ENCODE results near the gene MEGF6. TPM values are rescaled to one million over a fixed set of nuclear protein-coding genes. Genes with fewer than 3 reads are reported as not detected.
A peak's percentile ranks its signal among the peaks of the same experiment; 100 is the strongest.

MEGF6 gene
- total and polyA plus RNA-seq, 9 of the 15 experiments (the other 6 are each of a cell fraction or from before 2014, with no cell fraction given) = 0.03 to 1.7 (median 0.24) TPM; not detected in 3

DNA sequence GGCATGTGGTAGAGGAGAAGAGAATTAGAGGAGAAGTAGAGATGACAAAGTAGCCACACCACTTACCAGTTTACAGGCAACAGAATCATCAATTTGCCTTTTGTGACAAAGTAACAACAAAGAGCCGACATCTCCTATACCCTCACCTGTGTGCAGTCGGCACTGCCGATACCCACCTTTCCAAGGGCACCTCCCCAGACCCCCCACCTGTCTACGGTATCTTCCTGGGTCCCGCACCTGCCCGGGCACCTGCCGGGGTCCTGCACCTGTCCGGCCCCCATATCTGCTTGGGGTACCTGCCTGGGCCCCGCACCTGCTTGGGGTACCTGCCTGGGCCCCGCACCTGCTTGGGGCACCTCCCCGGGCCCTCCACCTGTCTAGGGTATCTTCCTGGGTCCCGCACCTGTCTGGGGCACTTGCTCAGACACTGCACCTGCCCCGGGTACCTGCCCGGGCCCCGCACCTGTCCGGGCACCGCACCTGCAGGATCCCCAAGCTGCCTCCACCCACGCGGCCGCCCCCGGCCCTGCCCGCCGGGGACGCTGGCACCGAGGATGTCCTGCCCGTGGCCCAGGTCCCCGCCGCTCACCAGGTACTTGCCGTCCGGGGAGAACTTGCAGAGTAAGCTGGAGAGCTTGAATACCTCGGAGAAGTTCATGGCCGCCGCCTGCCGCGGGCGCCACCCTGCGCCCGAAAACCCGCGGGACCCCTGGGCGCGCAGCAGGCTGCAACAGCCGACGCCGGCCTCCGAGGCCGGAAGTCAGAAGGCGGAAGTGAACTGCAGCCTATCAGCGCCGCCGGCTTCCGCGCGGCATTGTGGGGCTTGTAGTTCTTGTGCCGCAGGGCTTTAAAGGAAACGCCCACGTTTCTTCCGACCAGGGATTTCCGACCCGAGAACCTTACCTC, 38.3 kb upstream of the MEGF6 start, which contains the start of gene WRAP73 (continued):
- TF ChIP-seq, protein P1, sequence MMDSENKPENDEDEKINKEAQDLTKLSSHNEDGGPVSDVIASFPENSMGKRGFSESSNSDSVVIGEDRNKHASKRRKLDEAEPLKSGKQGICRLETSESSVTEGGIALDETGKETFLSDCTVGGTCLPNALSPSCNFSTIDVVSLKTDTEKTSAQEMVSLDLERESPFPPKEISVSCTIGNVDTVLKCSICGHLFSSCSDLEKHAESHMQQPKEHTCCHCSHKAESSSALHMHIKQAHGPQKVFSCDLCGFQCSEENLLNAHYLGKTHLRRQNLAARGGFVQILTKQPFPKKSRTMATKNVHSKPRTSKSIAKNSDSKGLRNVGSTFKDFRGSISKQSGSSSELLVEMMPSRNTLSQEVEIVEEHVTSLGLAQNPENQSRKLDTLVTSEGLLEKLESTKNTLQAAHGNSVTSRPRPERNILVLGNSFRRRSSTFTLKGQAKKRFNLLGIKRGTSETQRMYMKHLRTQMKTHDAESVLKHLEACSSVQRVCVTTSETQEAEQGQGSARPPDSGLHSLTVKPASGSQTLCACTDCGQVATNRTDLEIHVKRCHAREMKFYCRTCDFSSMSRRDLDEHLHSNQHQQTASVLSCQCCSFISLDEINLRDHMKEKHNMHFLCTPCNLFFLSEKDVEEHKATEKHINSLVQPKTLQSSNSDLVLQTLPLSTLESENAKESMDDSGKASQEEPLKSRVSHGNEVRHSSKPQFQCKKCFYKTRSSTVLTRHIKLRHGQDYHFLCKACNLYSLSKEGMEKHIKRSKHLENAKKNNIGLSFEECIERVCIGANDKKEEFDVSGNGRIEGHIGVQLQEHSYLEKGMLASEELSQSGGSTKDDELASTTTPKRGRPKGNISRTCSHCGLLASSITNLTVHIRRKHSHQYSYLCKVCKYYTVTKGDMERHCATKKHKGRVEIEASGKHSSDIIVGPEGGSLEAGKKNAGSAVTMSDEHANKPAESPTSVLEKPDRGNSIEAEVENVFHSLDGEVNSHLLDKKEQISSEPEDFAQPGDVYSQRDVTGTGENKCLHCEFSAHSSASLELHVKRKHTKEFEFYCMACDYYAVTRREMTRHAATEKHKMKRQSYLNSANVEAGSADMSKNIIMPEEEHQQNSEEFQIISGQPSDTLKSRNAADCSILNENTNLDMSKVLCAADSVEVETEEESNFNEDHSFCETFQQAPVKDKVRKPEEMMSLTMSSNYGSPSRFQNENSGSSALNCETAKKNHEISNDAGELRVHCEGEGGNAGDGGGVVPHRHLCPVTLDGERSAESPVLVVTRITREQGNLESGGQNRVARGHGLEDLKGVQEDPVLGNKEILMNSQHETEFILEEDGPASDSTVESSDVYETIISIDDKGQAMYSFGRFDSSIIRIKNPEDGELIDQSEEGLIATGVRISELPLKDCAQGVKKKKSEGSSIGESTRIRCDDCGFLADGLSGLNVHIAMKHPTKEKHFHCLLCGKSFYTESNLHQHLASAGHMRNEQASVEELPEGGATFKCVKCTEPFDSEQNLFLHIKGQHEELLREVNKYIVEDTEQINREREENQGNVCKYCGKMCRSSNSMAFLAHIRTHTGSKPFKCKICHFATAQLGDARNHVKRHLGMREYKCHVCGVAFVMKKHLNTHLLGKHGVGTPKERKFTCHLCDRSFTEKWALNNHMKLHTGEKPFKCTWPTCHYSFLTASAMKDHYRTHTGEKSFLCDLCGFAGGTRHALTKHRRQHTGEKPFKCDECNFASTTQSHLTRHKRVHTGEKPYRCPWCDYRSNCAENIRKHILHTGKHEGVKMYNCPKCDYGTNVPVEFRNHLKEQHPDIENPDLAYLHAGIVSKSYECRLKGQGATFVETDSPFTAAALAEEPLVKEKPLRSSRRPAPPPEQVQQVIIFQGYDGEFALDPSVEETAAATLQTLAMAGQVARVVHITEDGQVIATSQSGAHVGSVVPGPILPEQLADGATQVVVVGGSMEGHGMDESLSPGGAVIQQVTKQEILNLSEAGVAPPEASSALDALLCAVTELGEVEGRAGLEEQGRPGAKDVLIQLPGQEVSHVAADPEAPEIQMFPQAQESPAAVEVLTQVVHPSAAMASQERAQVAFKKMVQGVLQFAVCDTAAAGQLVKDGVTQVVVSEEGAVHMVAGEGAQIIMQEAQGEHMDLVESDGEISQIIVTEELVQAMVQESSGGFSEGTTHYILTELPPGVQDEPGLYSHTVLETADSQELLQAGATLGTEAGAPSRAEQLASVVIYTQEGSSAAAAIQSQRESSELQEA (IDR thresholded peaks at IDR 0.05; ENCODE audit: low read depth) = no peak
- no peak for TF ChIP-seq TOE1 (IDR thresholded peaks at IDR 0.05; ENCODE audit: borderline replicate concordance)
- no peak for TF ChIP-seq TOE1 (CRISPR knock-in tag; IDR thresholded peaks at IDR 0.05; ENCODE audit: borderline replicate concordance, low read depth)
- no peak for TF ChIP-seq ZFP1 (CRISPR knock-in tag; IDR thresholded peaks at IDR 0.05)
- TF ChIP-seq, protein P2, sequence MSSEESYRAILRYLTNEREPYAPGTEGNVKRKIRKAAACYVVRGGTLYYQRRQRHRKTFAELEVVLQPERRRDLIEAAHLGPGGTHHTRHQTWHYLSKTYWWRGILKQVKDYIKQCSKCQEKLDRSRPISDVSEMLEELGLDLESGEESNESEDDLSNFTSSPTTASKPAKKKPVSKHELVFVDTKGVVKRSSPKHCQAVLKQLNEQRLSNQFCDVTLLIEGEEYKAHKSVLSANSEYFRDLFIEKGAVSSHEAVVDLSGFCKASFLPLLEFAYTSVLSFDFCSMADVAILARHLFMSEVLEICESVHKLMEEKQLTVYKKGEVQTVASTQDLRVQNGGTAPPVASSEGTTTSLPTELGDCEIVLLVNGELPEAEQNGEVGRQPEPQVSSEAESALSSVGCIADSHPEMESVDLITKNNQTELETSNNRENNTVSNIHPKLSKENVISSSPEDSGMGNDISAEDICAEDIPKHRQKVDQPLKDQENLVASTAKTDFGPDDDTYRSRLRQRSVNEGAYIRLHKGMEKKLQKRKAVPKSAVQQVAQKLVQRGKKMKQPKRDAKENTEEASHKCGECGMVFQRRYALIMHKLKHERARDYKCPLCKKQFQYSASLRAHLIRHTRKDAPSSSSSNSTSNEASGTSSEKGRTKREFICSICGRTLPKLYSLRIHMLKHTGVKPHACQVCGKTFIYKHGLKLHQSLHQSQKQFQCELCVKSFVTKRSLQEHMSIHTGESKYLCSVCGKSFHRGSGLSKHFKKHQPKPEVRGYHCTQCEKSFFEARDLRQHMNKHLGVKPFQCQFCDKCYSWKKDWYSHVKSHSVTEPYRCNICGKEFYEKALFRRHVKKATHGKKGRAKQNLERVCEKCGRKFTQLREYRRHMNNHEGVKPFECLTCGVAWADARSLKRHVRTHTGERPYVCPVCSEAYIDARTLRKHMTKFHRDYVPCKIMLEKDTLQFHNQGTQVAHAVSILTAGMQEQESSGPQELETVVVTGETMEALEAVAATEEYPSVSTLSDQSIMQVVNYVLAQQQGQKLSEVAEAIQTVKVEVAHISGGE (CRISPR knock-in tag; IDR thresholded peaks at IDR 0.05) = peak in 1 of 3 experiments; percentile 66; a peak in 3 of 6 replicates

Measured in K562 (cell line).